ENCODE data around the gene COL4A2. TPM values are rescaled to one million over a fixed set of nuclear protein-coding genes. Genes with fewer than 3 reads are reported as not detected.

Gene COL4A2
- total and polyA plus RNA-seq, 3 experiments from 2014 or later, result not detected

GRCh38 chr13:110363010-110363409 lies 55.9 kb downstream of the COL4A2 start:
- Histone ChIP-seq H3K27ac (ENCODE audit: low read depth, low read length) (no peak overlapping the region), H3K27me3 (ENCODE audit: insufficient read depth, low read length, poor library complexity, severe bottlenecking) (no peaks in the 10 kb centered on the region), H3K36me3 (ENCODE audit: insufficient read depth, low read length) (no peaks in the 10 kb centered on the region), H3K9me3 (ENCODE audit: low read length) (no peaks in the 10 kb centered on the region), H3K4me1 (ENCODE audit: insufficient read depth, low read length) (no peaks in the 10 kb centered on the region), H3K4me3 (ENCODE audit: low read length) (no peak overlapping the region)
- Mint-ChIP-seq H3K4me1 (no peaks in the 10 kb centered on the region), H3K27ac (no peak overlapping the region), H3K36me3 (no peaks in the 10 kb centered on the region), H3K27me3 (peaks cover 7 to 8% of the 10 kb centered on the region in 2 donors), H3K4me3 (no peak overlapping the region), H3K9me3 (no peaks in the 10 kb centered on the region)
- CTCF ChIA-PET, result no interaction called here
- no peak for DNase-seq
- POLR2A ChIA-PET, result no interaction called here

GRCh38 chr13:110364081-110364480 lies 57.0 kb downstream of the COL4A2 start:
- Histone ChIP-seq H3K4me1 (ENCODE audit: insufficient read depth, low read length) (no peaks in the 10 kb centered on the region), H3K4me3 (ENCODE audit: low read length) (no peak overlapping the region), H3K27ac (ENCODE audit: low read depth, low read length) (no peak overlapping the region), H3K36me3 (ENCODE audit: insufficient read depth, low read length) (no peaks in the 10 kb centered on the region), H3K9me3 (ENCODE audit: low read length) (no peaks in the 10 kb centered on the region), H3K27me3 (ENCODE audit: insufficient read depth, low read length, poor library complexity, severe bottlenecking) (no peaks in the 10 kb centered on the region)
- no peak for DNase-seq
- peaks cover 7 to 8% of the 10 kb centered on the region in 2 donors for H3K27me3 Mint-ChIP-seq
- no peak overlapping the region for H3K27ac Mint-ChIP-seq
- no peaks in the 10 kb centered on the region for H3K36me3 Mint-ChIP-seq
- CTCF ChIA-PET, result no interaction called here
- no peak overlapping the region for H3K4me3 Mint-ChIP-seq
- POLR2A ChIA-PET, result no interaction called here
- no peaks in the 10 kb centered on the region for H3K9me3 Mint-ChIP-seq
- no peaks in the 10 kb centered on the region for H3K4me1 Mint-ChIP-seq

GRCh38 chr13:110365876-110366275 lies 58.8 kb downstream of the COL4A2 start:
- POLR2A ChIA-PET, result no interaction called here
- Mint-ChIP-seq H3K27ac (no peak overlapping the region), H3K27me3 (peaks cover 7 to 9% of the 10 kb centered on the region in 2 donors), H3K4me1 (no peaks in the 10 kb centered on the region), H3K4me3 (peak overlapping the region in 1 of 7 donors; percentile 29), H3K9me3 (no peaks in the 10 kb centered on the region), H3K36me3 (no peaks in the 10 kb centered on the region)
- no peak for DNase-seq
- Histone ChIP-seq H3K9me3 (ENCODE audit: low read length) (no peaks in the 10 kb centered on the region), H3K27ac (ENCODE audit: low read depth, low read length) (no peak overlapping the region), H3K27me3 (ENCODE audit: insufficient read depth, low read length, poor library complexity, severe bottlenecking) (no peaks in the 10 kb centered on the region), H3K4me1 (ENCODE audit: insufficient read depth, low read length) (no peaks in the 10 kb centered on the region), H3K4me3 (ENCODE audit: low read length) (no peak overlapping the region), H3K36me3 (ENCODE audit: insufficient read depth, low read length) (no peaks in the 10 kb centered on the region)
- CTCF ChIA-PET, result no interaction called here

- no peaks in the 10 kb centered on the region for H3K9me3 Mint-ChIP-seq
- no peaks in the 10 kb centered on the region for H3K4me1 ChIP-seq (ENCODE audit: insufficient read depth, low read length)
- no peak overlapping the region for H3K4me3 ChIP-seq (ENCODE audit: low read length)
- POLR2A ChIA-PET, result no interaction called here
- no peaks in the 10 kb centered on the region for H3K9me3 ChIP-seq (ENCODE audit: low read length)
- no peaks in the 10 kb centered on the region for H3K4me1 Mint-ChIP-seq
- no peak overlapping the region for H3K27ac Mint-ChIP-seq
- H3K27ac ChIP-seq (ENCODE audit: low read depth, low read length), result no peak overlapping the region
- no peak for DNase-seq
- peaks cover 7 to 9% of the 10 kb centered on the region in 2 donors for H3K27me3 Mint-ChIP-seq
- H3K36me3 ChIP-seq (ENCODE audit: insufficient read depth, low read length), result no peaks in the 10 kb centered on the region
- H3K27me3 ChIP-seq (ENCODE audit: insufficient read depth, low read length, poor library complexity, severe bottlenecking), result no peaks in the 10 kb centered on the region
- peak overlapping the region in 1 of 7 donors; percentile 40 for H3K4me3 Mint-ChIP-seq
- CTCF ChIA-PET, result no interaction called here
- no peaks in the 10 kb centered on the region for H3K36me3 Mint-ChIP-seq
These were observed 59.6 kb downstream of the COL4A2 start for GRCh38 chr13:110366733-110367132.

GRCh38 chr13:110367620-110368019 lies 60.5 kb downstream of the COL4A2 start:
- Mint-ChIP-seq H3K9me3 (no peaks in the 10 kb centered on the region), H3K27ac (no peak overlapping the region), H3K36me3 (no peaks in the 10 kb centered on the region), H3K4me1 (no peaks in the 10 kb centered on the region), H3K4me3 (no peak overlapping the region), H3K27me3 (peaks cover 7 to 8% of the 10 kb centered on the region in 2 donors)
- no peak overlapping the region for H3K27ac ChIP-seq (ENCODE audit: low read depth, low read length)
- H3K36me3 ChIP-seq (ENCODE audit: insufficient read depth, low read length), result no peaks in the 10 kb centered on the region
- H3K27me3 ChIP-seq (ENCODE audit: insufficient read depth, low read length, poor library complexity, severe bottlenecking), result no peaks in the 10 kb centered on the region
- DNase-seq, result no peak
- H3K9me3 ChIP-seq (ENCODE audit: low read length), result no peaks in the 10 kb centered on the region
- ChIA-PET CTCF (no interaction called here), POLR2A (no interaction called here)
- no peaks in the 10 kb centered on the region for H3K4me1 ChIP-seq (ENCODE audit: insufficient read depth, low read length)
- no peak overlapping the region for H3K4me3 ChIP-seq (ENCODE audit: low read length)

GRCh38 chr13:110368408-110368807 lies 61.3 kb downstream of the COL4A2 start:
- POLR2A ChIA-PET, result no interaction called here

GRCh38 chr13:110369400-110369799 lies 62.3 kb downstream of the COL4A2 start:
- H3K4me1 ChIP-seq (ENCODE audit: insufficient read depth, low read length), result no peaks in the 10 kb centered on the region
- ChIA-PET CTCF (no interaction called here), POLR2A (no interaction called here)
- H3K27me3 Mint-ChIP-seq, result peaks cover 3 to 22% of the 10 kb centered on the region in 2 donors
- no peak for DNase-seq
- no peaks in the 10 kb centered on the region for H3K9me3 Mint-ChIP-seq
- H3K36me3 Mint-ChIP-seq, result no peaks in the 10 kb centered on the region
- H3K27ac Mint-ChIP-seq, result no peak overlapping the region
- peak overlapping the region in 1 of 7 donors; percentile 27 for H3K4me3 Mint-ChIP-seq
- H3K36me3 ChIP-seq (ENCODE audit: insufficient read depth, low read length), result no peaks in the 10 kb centered on the region
- no peak overlapping the region for H3K27ac ChIP-seq (ENCODE audit: low read depth, low read length)
- no peaks in the 10 kb centered on the region for H3K9me3 ChIP-seq (ENCODE audit: low read length)
- no peaks in the 10 kb centered on the region for H3K27me3 ChIP-seq (ENCODE audit: insufficient read depth, low read length, poor library complexity, severe bottlenecking)
- H3K4me1 Mint-ChIP-seq, result no peaks in the 10 kb centered on the region
- H3K4me3 ChIP-seq (ENCODE audit: low read length), result no peak overlapping the region

More at GRCh38 chr13:110368408-110368807, 61.3 kb downstream of the COL4A2 start:
- H3K27me3 ChIP-seq (ENCODE audit: insufficient read depth, low read length, poor library complexity, severe bottlenecking), result no peaks in the 10 kb centered on the region
- H3K36me3 ChIP-seq (ENCODE audit: insufficient read depth, low read length), result no peaks in the 10 kb centered on the region
- no peak overlapping the region for H3K4me3 ChIP-seq (ENCODE audit: low read length)
- Mint-ChIP-seq H3K4me1 (no peaks in the 10 kb centered on the region), H3K9me3 (no peaks in the 10 kb centered on the region), H3K27me3 (peaks cover 6 to 15% of the 10 kb centered on the region in 2 donors), H3K4me3 (no peak overlapping the region), H3K27ac (no peak overlapping the region), H3K36me3 (no peaks in the 10 kb centered on the region)
- no peak for DNase-seq
- H3K27ac ChIP-seq (ENCODE audit: low read depth, low read length), result no peak overlapping the region
- no peaks in the 10 kb centered on the region for H3K4me1 ChIP-seq (ENCODE audit: insufficient read depth, low read length)
- H3K9me3 ChIP-seq (ENCODE audit: low read length), result no peaks in the 10 kb centered on the region
- CTCF ChIA-PET, result no interaction called here

- H3K36me3 ChIP-seq (ENCODE audit: insufficient read depth, low read length), result no peaks in the 10 kb centered on the region
- DNase-seq, result no peak
- no peaks in the 10 kb centered on the region for H3K27me3 ChIP-seq (ENCODE audit: insufficient read depth, low read length, poor library complexity, severe bottlenecking)
- CTCF ChIA-PET, result no interaction called here
- H3K9me3 ChIP-seq (ENCODE audit: low read length), result no peaks in the 10 kb centered on the region
- POLR2A ChIA-PET, result no interaction called here
- no peak overlapping the region for H3K27ac ChIP-seq (ENCODE audit: low read depth, low read length)
- H3K4me1 ChIP-seq (ENCODE audit: insufficient read depth, low read length), result no peaks in the 10 kb centered on the region
- H3K36me3 Mint-ChIP-seq, result no peaks in the 10 kb centered on the region
- H3K9me3 Mint-ChIP-seq, result no peaks in the 10 kb centered on the region
- no peaks in the 10 kb centered on the region for H3K4me1 Mint-ChIP-seq
- peaks cover 2 to 26% of the 10 kb centered on the region in 2 donors for H3K27me3 Mint-ChIP-seq
- H3K4me3 ChIP-seq (ENCODE audit: low read length), result no peak overlapping the region
- peak overlapping the region in 1 of 8 donors; percentile 44 for H3K27ac Mint-ChIP-seq
- H3K4me3 Mint-ChIP-seq, result no peak overlapping the region
These were observed 64.7 kb downstream of the COL4A2 start for GRCh38 chr13:110371550-110372465.
